Loucy (cell line): ENCODE results near the gene EPHA2.
"Not testable (repeated sequence)": the region's sequence is repeated elsewhere in the genome, so short reads cannot be mapped to it uniquely, and the experiment has no call there.

Source experiments
- H2AFZ ChIP-seq: fragments of 200-600 bp; sonication (generic); 2 replicates; pipeline ENCODE4 v1.6.0; 2016; ENCODE audit warnings: antibody characterized with exemption, mild to moderate bottlenecking, low read length, moderate library complexity
- H3F3A ChIP-seq: fragments of 200-600 bp; 2 replicates; pipeline ENCODE4 v1.6.0; 2016; ENCODE audit warnings: antibody characterized with exemption, low read depth, mild to moderate bottlenecking
- H3K27me3 ChIP-seq: fragments of 200-600 bp; sonication (generic); 2 replicates; pipeline ENCODE4 v1.6.1; 2014; ENCODE audit warnings: low read length, mild to moderate bottlenecking; ENCODE audit not compliant: insufficient read depth, poor library complexity, severe bottlenecking
- H3K36me3 ChIP-seq: fragments of 200-600 bp; sonication (generic); 2 replicates; pipeline ENCODE4 v1.6.1; 2016; ENCODE audit warnings: low read length; ENCODE audit not compliant: insufficient read depth
- H3K4me1 ChIP-seq: fragments of 200-600 bp; sonication (generic); 2 replicates; pipeline ENCODE4 v1.5.1; 2014; ENCODE audit warnings: low read length, mild to moderate bottlenecking; ENCODE audit not compliant: insufficient read depth, poor library complexity, severe bottlenecking
- H3K4me2 ChIP-seq: fragments of 200-600 bp; sonication (generic); 2 replicates; pipeline ENCODE4 v1.6.0; 2014; ENCODE audit warnings: antibody characterized with exemption, low read length, low read depth, mild to moderate bottlenecking; ENCODE audit not compliant: poor library complexity, severe bottlenecking
- H3K4me3 ChIP-seq: fragments of 200-600 bp; sonication (generic); 2 replicates; pipeline ENCODE4 v1.5.1; 2014; ENCODE audit warnings: low read length, mild to moderate bottlenecking, mixed read lengths; ENCODE audit not compliant: poor library complexity, severe bottlenecking
- H3K79me2 ChIP-seq: fragments of 200-600 bp; sonication (generic); 2 replicates; pipeline ENCODE4 v1.6.1; 2014; ENCODE audit warnings: low read length; ENCODE audit not compliant: insufficient read depth
- H3K9ac ChIP-seq: fragments of 200-600 bp; sonication (generic); 2 replicates; pipeline ENCODE4 v1.6.0; 2014; ENCODE audit warnings: mild to moderate bottlenecking, low read depth, low read length, moderate library complexity; ENCODE audit not compliant: poor library complexity, severe bottlenecking
- H3K9me2 ChIP-seq: fragments of 200-600 bp; sonication (generic); replicated peaks from 2 replicates; pipeline ENCODE4 v1.6.1; 2016; ENCODE audit warnings: low read depth, low read length, mixed read lengths
- H3K9me3 ChIP-seq: fragments of 200-600 bp; sonication (generic); 2 replicates; pipeline ENCODE4 v1.6.1; 2014; ENCODE audit warnings: mild to moderate bottlenecking, antibody characterized with exemption, low read length, low read depth; ENCODE audit not compliant: insufficient read depth
- H4K20me1 ChIP-seq: fragments of 200-600 bp; sonication (generic); 2 replicates; pipeline ENCODE4 v1.6.0; 2014; ENCODE audit warnings: antibody characterized with exemption, low read length, mild to moderate bottlenecking; ENCODE audit not compliant: insufficient read depth, poor library complexity, severe bottlenecking
- EZH2phosphoT487 ChIP-seq: fragments of 200-600 bp; IDR thresholded peaks from 2 replicates; pipeline ENCODE4 v1.6.1; 2018; ENCODE audit warnings: antibody characterized with exemption, mild to moderate bottlenecking, moderate library complexity, borderline replicate concordance
- TF ChIP-seq, protein P1 (sequence below): fragments of 200-600 bp; sonication (generic); conservative IDR thresholded peaks from 2 replicates; pipeline ENCODE4 v1.5.1; 2014; ENCODE audit warnings: mild to moderate bottlenecking, antibody characterized with exemption, low read length

EPHA2 gene

DNA sequence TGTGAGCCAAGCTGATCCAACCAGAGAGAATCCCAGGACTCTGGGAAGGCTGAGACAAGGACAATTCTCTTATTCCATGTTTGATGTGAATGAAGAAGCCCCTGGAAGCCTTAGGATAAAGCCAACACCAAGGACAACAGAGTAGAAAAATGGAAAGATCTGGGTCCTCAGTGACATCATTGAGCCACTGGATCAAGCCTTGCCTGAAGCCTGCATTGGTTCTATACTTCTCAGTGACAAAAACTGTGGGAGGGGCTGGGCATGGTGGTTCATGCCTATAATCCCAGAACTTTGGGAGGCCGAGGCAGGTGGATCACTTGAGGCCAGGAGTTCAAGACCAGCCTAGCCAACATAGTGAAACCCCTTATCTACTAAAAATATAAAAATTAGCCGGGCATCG, 41.0 kb upstream of the EPHA2 start:
- no peaks in the 10 kb centered on the region for H3K27me3 ChIP-seq
- H3K4me1 ChIP-seq, result no peaks in the 10 kb centered on the region
- H3F3A ChIP-seq, result no peaks in the 10 kb centered on the region
- H3K4me3 ChIP-seq, result no peak overlapping the region
- H3K4me2 ChIP-seq, result no peak overlapping the region
- TF ChIP-seq EZH2phosphoT487, result no peak
- TF ChIP-seq, protein P1, sequence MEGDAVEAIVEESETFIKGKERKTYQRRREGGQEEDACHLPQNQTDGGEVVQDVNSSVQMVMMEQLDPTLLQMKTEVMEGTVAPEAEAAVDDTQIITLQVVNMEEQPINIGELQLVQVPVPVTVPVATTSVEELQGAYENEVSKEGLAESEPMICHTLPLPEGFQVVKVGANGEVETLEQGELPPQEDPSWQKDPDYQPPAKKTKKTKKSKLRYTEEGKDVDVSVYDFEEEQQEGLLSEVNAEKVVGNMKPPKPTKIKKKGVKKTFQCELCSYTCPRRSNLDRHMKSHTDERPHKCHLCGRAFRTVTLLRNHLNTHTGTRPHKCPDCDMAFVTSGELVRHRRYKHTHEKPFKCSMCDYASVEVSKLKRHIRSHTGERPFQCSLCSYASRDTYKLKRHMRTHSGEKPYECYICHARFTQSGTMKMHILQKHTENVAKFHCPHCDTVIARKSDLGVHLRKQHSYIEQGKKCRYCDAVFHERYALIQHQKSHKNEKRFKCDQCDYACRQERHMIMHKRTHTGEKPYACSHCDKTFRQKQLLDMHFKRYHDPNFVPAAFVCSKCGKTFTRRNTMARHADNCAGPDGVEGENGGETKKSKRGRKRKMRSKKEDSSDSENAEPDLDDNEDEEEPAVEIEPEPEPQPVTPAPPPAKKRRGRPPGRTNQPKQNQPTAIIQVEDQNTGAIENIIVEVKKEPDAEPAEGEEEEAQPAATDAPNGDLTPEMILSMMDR, result no peak
- no peak overlapping the region for H3K9ac ChIP-seq
- H2AFZ ChIP-seq, result no peak overlapping the region
- H3K79me2 ChIP-seq, result no peaks in the 10 kb centered on the region
- H3K9me3 ChIP-seq, result no peaks in the 10 kb centered on the region
- no peaks in the 10 kb centered on the region for H3K9me2 ChIP-seq
- H3K36me3 ChIP-seq, result no peaks in the 10 kb centered on the region
- H4K20me1 ChIP-seq, result no peaks in the 10 kb centered on the region

DNA sequence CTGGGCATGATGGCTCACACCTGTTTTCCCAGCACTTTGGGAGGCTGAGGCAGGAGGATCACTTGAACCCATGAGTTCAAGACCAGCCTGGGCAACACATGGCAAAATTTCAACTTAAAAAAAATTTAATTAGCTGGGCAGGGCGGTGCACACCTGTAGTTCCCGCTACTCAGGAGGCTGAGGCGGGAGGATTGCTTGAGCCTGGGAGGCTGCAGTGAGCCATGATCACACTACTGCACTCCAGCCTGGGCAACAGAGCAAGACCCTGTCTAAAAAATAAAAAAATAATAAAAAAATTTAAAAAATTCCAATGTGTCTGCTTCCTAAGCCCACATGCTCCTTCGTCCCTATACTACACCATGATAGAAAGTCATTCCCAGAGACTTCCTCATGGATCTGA, 40.3 kb upstream of the EPHA2 start:
- not testable (repeated sequence) for H3K9me3 ChIP-seq, H2AFZ ChIP-seq, H3K9me2 ChIP-seq, H3K36me3 ChIP-seq, H3K4me1 ChIP-seq, H3K4me2 ChIP-seq, H3K79me2 ChIP-seq, H3K27me3 ChIP-seq, H3K4me3 ChIP-seq, H3K9ac ChIP-seq, H4K20me1 ChIP-seq, H3F3A ChIP-seq

DNA sequence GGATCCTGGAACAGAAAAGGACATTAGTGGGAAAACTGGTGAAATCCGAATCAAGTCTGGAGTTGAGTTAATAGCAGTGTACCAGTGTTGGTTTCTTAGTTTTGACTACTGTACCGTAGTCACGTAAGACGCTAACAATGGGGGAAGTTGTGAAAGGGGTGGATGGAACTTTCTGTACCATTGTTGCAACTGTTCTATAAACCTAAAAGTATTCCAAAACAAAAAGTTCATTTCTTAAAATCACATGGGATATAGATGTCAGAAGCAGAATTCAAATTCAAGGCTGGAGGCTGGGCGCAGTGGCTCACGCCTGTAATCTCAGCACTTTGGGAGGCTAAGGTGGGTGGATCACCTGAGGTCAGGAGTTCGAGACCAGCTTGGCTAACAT, 39.6 kb upstream of the EPHA2 start:
- no peak for TF ChIP-seq EZH2phosphoT487
- TF ChIP-seq, protein P1, result no peak
- Histone ChIP-seq H3K9me3 (no peaks in the 10 kb centered on the region), H3K79me2 (no peaks in the 10 kb centered on the region), H3K27me3 (no peaks in the 10 kb centered on the region), H3F3A (no peaks in the 10 kb centered on the region), H3K9me2 (no peaks in the 10 kb centered on the region), H3K4me2 (no peak overlapping the region), H2AFZ (no peak overlapping the region), H3K9ac (no peak overlapping the region), H3K4me1 (no peaks in the 10 kb centered on the region), H4K20me1 (no peaks in the 10 kb centered on the region), H3K36me3 (no peaks in the 10 kb centered on the region), H3K4me3 (no peak overlapping the region)

DNA sequence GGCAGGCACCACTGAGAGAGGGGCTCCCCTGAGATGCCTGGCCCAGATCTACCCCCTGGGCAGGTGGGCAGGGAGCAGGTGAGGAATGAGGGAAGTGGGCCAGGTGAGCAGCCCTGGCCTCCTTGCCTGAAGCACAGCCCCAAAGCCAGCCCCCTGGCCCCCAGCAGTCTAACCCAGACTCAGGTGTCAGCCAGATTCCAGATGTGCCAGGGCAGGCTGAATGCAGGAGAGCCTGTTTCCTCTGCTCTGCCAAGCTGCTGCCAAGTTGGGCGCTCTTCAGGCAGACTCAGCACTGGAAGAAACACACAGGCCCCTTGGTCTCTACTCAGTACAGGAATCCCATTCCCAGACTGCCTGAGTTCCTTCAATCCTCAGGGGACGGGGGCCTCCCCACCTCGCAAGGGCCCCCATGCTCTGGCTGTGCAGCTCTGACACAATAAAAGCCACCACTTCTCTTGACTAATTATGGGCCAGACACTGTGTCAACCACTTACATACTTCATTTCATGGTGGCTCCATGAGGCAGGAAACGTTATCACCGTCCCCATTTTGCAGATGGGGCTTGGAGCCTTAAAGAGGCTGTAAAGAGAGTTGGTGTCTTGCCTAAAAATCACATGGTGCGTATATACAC, 36.2 kb upstream of the EPHA2 start:
- no peaks in the 10 kb centered on the region for H4K20me1 ChIP-seq
- H3K4me3 ChIP-seq, result no peak overlapping the region
- no peaks in the 10 kb centered on the region for H3K4me1 ChIP-seq
- H2AFZ ChIP-seq, result no peak overlapping the region
- H3K4me2 ChIP-seq, result no peak overlapping the region
- no peaks in the 10 kb centered on the region for H3K27me3 ChIP-seq
- no peak overlapping the region for H3K9ac ChIP-seq
- no peaks in the 10 kb centered on the region for H3K36me3 ChIP-seq
- no peaks in the 10 kb centered on the region for H3K79me2 ChIP-seq
- TF ChIP-seq, protein P1, result no peak
- no peak for TF ChIP-seq EZH2phosphoT487
- H3F3A ChIP-seq, result no peaks in the 10 kb centered on the region
- H3K9me3 ChIP-seq, result no peaks in the 10 kb centered on the region
- no peaks in the 10 kb centered on the region for H3K9me2 ChIP-seq
